Measurements from ENCODE around the gene HACE1. TPM values are rescaled to one million over a fixed set of nuclear protein-coding genes. Genes with fewer than 3 reads are reported as not detected.
"Not testable (repeated sequence)": the region's sequence is repeated elsewhere in the genome, so short reads cannot be mapped to it uniquely, and the experiment has no call there.

The HACE1 gene
- total and polyA plus RNA-seq, 9 donors, result 7.9 to 26.1 (median 18.4) TPM

DNA sequence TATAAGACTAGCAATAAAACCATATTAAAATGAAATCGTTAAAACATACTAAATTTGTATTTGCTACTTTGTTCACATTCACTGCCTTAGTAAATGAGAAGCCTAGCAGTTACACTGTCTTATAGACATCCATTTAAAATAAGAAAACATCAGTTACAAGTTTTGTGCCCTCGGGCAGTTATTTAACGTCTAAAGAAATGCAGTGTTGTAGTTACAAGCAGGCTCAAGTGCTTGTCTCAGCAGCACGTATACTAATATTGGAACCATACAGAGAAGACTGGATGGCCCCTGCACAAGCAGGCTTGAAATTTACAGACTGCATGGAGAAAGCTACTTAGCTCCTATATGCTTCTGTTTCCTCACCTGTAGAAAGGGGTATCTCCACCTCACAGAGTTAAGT lies 93.1 kb downstream of the HACE1 start:
- H3K9me3 ChIP-seq, result no peaks in the 10 kb centered on the region
- H3K36me3 ChIP-seq, result no peaks in the 10 kb centered on the region
- H3K27ac ChIP-seq, result no peak overlapping the region
- TF ChIP-seq EP300 (IDR thresholded peaks at IDR 0.05) (no peak), POLR2A (IDR thresholded peaks at IDR 0.05) (no peak)
- TF ChIP-seq, protein P1, sequence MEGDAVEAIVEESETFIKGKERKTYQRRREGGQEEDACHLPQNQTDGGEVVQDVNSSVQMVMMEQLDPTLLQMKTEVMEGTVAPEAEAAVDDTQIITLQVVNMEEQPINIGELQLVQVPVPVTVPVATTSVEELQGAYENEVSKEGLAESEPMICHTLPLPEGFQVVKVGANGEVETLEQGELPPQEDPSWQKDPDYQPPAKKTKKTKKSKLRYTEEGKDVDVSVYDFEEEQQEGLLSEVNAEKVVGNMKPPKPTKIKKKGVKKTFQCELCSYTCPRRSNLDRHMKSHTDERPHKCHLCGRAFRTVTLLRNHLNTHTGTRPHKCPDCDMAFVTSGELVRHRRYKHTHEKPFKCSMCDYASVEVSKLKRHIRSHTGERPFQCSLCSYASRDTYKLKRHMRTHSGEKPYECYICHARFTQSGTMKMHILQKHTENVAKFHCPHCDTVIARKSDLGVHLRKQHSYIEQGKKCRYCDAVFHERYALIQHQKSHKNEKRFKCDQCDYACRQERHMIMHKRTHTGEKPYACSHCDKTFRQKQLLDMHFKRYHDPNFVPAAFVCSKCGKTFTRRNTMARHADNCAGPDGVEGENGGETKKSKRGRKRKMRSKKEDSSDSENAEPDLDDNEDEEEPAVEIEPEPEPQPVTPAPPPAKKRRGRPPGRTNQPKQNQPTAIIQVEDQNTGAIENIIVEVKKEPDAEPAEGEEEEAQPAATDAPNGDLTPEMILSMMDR (IDR thresholded peaks at IDR 0.05), result no peak
- H3K4me3 ChIP-seq, result no peak overlapping the region
- H3K4me1 ChIP-seq (ENCODE audit: insufficient read depth), result no peaks in the 10 kb centered on the region
- no peaks in the 10 kb centered on the region for H3K27me3 ChIP-seq
- intact Hi-C loops (cut with DNase I), result no loop called here
- 93 to 98% (median 95%) methylated on average over 4 of the region's 4 CpGs for WGBS, 3 donors
- no peak for DNase-seq

DNA sequence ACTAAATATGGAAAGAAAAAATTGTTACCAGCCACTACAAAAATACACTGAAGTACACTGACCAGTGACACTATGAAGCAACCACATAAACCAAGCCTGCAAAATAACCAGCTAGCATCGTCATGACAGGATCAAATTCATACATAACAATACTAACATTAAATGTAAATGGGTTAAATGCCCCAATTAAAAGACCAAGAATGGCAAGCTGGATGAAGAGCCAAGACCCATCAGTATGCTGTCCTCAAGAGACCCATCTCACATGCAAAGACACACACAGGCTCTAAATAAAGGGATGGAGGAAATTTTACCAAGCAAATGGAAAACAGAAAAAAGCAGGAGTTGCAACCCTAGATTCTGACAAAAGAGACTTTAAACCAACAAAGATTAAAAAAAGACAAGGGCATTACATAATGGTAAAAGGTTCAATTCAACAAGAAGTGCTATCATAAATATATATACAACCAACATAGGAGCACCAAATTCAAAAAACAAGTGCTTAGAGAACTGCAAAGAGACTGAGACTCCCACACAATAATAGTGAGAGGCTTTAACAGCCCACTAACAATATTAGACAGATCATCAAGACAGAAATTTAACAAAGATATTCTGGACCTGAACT lies 104.8 kb downstream of the HACE1 start:
- TF ChIP-seq, protein P1 (IDR thresholded peaks at IDR 0.05), result no peak
- TF ChIP-seq POLR2A (IDR thresholded peaks at IDR 0.05), result no peak
- no peak for TF ChIP-seq EP300 (IDR thresholded peaks at IDR 0.05)
- 97 to 100% (median 97%) methylated on average over 1 of the region's 1 CpG for WGBS, 3 donors

DNA sequence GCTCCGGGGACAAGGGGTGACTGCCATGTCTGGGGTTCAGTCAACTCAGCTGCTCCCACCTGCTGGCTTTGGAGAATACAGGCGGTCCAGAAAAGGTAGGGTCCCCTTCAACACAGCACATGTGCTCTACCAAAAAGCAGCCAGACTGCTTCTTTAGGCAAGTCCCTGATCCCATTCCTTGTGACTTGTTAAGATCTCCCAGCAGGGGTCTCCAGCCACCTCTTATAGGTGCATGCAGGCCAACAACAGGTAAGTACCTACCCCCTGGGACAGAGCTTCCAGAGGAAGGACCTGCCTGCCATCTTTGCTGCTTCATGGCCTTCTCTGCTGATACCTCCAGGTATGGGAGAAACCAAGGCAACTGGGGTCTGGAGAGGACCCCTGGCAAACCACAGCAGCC lies 106.5 kb downstream of the HACE1 start:
- DNase-seq, result no peak
- TF ChIP-seq EP300 (IDR thresholded peaks at IDR 0.05) (no peak), POLR2A (IDR thresholded peaks at IDR 0.05) (no peak)
- TF ChIP-seq, protein P1 (IDR thresholded peaks at IDR 0.05), result no peak
- H3K9me3 ChIP-seq, result peaks cover 0 to 9% of the 10 kb centered on the region in 2 donors
- no peak overlapping the region for H3K27ac ChIP-seq
- H3K27me3 ChIP-seq, result no peaks in the 10 kb centered on the region
- intact Hi-C loops (cut with DNase I), result no loop called here
- 97 to 98% (median 98%) methylated on average over 2 of the region's 2 CpGs for WGBS, 3 donors
- no peaks in the 10 kb centered on the region for H3K4me1 ChIP-seq (ENCODE audit: insufficient read depth)
- no peak overlapping the region for H3K4me3 ChIP-seq
- no peaks in the 10 kb centered on the region for H3K36me3 ChIP-seq

More for the DNA sequence above, 104.8 kb downstream of the HACE1 start:
- Histone ChIP-seq H3K36me3 (no peaks in the 10 kb centered on the region), H3K9me3 (peaks cover 0 to 9% of the 10 kb centered on the region in 2 donors), H3K27ac (no peak overlapping the region), H3K4me3 (no peak overlapping the region), H3K4me1 (ENCODE audit: insufficient read depth) (no peaks in the 10 kb centered on the region), H3K27me3 (no peaks in the 10 kb centered on the region)
- intact Hi-C loops (cut with DNase I), result no loop called here
- DNase-seq, result no peak

DNA sequence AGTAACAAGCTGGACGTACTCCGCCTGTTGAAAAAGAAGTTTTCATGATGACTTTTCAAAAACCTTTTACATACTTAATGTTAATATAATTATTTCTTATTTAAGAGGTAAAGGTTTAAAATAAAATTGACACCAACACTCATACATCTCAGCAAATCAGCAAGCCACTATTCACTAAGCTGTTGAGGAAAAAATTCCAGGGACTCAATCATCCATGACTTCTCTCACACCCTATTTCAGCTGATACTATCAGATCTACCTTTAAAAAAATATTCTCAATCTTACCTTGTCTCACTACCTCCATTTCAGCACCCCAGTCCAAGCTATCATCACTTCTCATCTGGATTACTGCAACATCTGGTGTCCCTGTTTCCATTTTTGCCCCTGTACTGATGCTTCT lies 109.3 kb downstream of the HACE1 start:
- Histone ChIP-seq H3K36me3 (no peaks in the 10 kb centered on the region), H3K27ac (no peak overlapping the region), H3K4me3 (no peak overlapping the region), H3K27me3 (no peaks in the 10 kb centered on the region), H3K9me3 (no peaks in the 10 kb centered on the region), H3K4me1 (ENCODE audit: insufficient read depth) (no peaks in the 10 kb centered on the region)
- DNase-seq, result no peak
- TF ChIP-seq POLR2A (IDR thresholded peaks at IDR 0.05) (no peak), EP300 (IDR thresholded peaks at IDR 0.05) (no peak)
- 98 to 99% (median 98%) methylated on average over 2 of the region's 2 CpGs for WGBS, 3 donors
- intact Hi-C loops (cut with DNase I), result no loop called here

DNA sequence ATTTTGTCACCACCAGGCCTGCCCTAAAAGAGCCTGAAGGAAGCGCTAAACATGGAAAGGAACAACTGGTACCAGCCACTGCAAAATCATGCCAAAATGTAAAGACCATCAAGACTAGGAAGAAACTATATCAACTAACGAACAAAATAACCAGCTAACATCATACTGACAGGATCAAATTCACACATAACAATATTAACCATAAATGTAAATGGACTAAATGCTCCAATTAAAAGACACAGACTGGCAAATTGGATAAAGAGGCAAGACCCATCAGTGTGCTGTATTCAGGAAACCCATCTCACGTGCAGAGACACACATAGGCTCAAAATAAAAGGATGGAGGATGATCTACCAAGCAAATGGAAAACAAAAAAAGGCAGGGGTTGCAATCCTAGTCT lies 120.6 kb downstream of the HACE1 start:
- DNase-seq; H3K27ac ChIP-seq; H3K9me3 ChIP-seq; H3K4me1 ChIP-seq (ENCODE audit: insufficient read depth); H3K27me3 ChIP-seq; H3K36me3 ChIP-seq; intact Hi-C loops (cut with DNase I); H3K4me3 ChIP-seq: not testable (repeated sequence)
- 98 to 99% (median 98%) methylated on average over 3 of the region's 3 CpGs for WGBS, 3 donors

DNA sequence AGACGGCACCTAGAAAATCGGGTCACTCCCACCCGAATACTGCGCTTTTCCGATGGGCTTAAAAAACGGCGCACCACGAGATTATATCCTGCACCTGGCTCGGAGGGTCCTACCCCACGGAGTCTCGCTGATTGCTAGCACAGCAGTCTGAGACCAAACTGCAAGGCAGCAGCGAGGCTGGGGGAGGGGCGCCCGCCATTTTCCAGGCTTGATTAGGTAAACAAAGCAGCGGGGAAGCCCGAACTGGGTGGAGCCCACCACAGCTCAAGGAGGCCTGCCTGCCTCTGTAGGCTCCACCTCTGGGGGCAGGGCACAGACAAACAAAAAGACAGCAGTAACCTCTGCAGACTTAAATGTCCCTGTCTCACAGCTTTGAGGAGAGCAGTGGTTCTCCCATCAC lies 122.2 kb downstream of the HACE1 start:
- H3K36me3 ChIP-seq; H3K4me1 ChIP-seq (ENCODE audit: insufficient read depth); H3K4me3 ChIP-seq; H3K9me3 ChIP-seq; DNase-seq; intact Hi-C loops (cut with DNase I); H3K27ac ChIP-seq; H3K27me3 ChIP-seq: not testable (repeated sequence)
- WGBS, 3 donors, result 90 to 96% (median 95%) methylated on average over 15 to 16 of the region's 16 CpGs

Data from ovary (tissue), 9 donors.